ENCODE data around the gene GATD1.

GATD1 gene

DNA sequence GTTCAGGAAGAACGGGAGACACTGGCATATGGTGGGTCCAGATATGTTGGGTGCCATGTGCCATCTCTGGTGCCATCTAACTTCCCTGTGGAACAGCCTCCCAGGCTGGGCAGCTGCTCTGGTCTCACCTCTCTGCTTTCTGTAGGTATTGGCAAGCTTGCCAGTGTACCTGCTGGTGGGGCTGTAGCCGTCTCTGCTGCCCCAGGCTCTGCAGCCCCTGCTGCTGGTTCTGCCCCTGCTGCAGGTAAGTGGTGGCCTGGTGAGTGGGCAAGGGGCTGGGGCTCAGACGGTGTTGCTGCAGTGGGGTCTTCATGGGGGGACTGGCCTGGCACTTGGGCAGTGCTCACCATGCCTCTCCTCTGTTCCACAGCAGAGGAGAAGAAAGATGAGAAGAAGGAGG, 35.1 kb upstream of the GATD1 start:
- TF ChIP-seq, protein P1, sequence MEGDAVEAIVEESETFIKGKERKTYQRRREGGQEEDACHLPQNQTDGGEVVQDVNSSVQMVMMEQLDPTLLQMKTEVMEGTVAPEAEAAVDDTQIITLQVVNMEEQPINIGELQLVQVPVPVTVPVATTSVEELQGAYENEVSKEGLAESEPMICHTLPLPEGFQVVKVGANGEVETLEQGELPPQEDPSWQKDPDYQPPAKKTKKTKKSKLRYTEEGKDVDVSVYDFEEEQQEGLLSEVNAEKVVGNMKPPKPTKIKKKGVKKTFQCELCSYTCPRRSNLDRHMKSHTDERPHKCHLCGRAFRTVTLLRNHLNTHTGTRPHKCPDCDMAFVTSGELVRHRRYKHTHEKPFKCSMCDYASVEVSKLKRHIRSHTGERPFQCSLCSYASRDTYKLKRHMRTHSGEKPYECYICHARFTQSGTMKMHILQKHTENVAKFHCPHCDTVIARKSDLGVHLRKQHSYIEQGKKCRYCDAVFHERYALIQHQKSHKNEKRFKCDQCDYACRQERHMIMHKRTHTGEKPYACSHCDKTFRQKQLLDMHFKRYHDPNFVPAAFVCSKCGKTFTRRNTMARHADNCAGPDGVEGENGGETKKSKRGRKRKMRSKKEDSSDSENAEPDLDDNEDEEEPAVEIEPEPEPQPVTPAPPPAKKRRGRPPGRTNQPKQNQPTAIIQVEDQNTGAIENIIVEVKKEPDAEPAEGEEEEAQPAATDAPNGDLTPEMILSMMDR (IDR thresholded peaks at IDR 0.05; ENCODE audit: low read depth, low read length), result no peak
- no peak overlapping the region for H3K4me3 ChIP-seq (replicated peaks in 1 of 2; ENCODE audit: low read depth in 2 of 2, low read length in 2 of 2)
- DNase-seq (ENCODE audit: low read depth in 2 of 2), result no peak

DNA sequence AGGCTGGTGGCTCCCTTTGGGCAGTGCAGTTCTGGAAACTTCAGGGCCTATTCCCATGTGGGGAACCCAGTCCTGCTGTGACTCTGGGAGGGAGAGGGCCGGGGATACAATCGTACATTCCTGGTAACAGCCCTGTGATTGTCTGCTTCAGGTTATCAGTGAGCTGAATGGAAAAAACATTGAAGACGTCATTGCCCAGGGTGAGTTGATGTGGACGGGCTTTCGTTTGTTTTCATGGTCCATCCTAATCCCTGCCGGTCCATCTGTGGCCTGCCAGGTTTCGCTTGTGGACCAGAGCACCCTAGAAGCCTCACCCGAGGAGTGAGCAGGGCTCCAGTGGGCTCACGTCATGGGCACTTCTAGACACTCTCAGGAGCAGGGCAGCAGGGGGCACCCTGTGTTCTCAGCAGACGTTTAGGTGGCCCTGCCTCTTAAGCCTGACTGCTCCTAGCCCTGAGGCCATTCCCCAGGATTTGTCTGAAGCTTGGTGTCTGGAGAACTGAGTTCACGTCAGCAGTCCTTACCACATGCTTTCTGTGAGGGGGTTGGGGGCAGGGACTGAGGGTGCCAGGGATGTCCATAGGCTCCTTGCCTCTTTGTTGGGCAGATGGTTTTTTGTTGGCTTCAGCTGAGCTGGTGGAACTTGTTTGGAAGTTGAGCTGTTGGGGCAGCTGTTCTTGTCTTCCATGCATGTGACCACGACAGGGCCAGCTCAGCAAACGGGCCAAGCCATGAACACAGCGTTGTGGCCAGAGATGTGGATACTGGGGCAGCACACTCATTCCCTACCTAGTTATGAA, 34.4 kb upstream of the GATD1 start:
- TF ChIP-seq, protein P1 (IDR thresholded peaks at IDR 0.05; ENCODE audit: low read depth, low read length), result no peak
- peak overlapping the region in 1 of 2 donors; percentile 96 for H3K4me3 ChIP-seq (replicated peaks in 1 of 2; ENCODE audit: low read depth in 2 of 2, low read length in 2 of 2)
- peak in 1 of 2 donors; percentile 46 for DNase-seq (ENCODE audit: low read depth in 2 of 2)

DNA sequence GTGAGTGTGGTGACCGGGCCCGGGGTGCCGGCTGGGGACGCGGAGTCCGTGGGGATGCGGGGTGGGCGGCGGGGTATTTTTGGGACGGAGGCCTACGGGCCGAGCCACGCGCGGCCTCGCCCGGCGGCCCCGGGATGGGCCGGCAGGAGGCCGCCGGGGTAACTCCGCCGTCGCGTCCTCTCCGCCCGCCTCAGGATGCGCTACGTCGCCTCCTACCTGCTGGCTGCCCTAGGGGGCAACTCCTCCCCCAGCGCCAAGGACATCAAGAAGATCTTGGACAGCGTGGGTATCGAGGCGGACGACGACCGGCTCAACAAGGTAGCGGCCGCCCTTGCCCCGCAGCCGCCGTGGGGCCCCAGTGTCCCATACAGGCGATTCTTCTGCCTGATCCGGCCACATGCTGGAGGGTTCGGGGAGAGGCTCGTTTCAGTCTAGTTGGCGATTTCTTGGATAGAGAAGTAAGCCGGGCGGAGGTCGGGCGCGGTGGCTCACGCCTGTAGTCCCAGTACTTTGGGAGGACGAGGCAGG, 32.8 kb upstream of the GATD1 start:
- no peak for DNase-seq (ENCODE audit: low read depth in 2 of 2)
- TF ChIP-seq, protein P1 (IDR thresholded peaks at IDR 0.05; ENCODE audit: low read depth, low read length), result no peak
- H3K4me3 ChIP-seq (replicated peaks in 1 of 2; ENCODE audit: low read depth in 2 of 2, low read length in 2 of 2), result peak overlapping the region; percentile 95 to 96

DNA sequence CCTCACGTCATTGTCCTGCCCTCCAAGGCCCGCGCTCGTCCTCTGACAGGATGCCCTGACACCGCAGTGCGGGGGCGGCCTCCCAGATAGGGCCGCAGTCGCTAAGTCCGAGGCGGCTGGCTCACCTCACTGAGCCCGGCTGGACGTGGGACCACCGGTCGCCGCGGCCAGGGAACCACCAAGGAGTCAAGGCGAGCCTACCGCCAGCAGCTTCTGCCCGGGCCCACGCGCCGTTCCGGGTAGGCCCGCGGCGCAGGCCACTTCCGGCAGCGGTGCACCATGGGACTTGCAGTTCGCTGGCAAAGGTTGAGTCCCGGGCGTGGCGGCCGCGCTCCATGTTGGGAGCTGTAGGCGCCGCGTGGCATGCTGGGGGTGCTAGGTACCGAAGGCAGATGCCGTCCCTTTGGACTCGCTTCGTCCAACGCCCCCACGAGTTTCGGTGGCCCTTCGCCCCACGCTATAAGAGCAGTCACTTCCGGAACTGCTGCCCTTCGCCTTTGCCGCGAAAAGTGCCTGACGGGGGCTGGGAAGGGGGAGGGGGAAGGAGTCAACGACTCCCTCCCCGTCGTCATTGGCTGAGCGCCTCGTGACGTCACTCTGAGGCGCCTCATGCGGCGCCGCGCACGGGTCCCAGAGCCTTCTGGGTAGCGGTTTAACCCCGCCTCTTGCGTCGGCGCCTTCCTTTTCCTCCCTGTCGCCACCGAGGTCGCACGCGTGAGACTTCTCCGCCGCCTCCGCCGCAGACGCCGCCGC, 32.2 kb upstream of the GATD1 start, which contains the start of gene RPLP2:
RPLP2 (plus strand) TSS at position 681 of the 753 bp plus-strand sequence. CDS start 268 bp downstream, outside the sequence.
- DNase-seq (ENCODE audit: low read depth in 2 of 2), result peak; percentile 98
- peak within 1 kb of the TSS; percentile 95 to 96 for H3K4me3 ChIP-seq (replicated peaks in 1 of 2; ENCODE audit: low read depth in 2 of 2, low read length in 2 of 2)
- TF ChIP-seq, protein P1 (IDR thresholded peaks at IDR 0.05; ENCODE audit: low read depth, low read length), result no peak

DNA sequence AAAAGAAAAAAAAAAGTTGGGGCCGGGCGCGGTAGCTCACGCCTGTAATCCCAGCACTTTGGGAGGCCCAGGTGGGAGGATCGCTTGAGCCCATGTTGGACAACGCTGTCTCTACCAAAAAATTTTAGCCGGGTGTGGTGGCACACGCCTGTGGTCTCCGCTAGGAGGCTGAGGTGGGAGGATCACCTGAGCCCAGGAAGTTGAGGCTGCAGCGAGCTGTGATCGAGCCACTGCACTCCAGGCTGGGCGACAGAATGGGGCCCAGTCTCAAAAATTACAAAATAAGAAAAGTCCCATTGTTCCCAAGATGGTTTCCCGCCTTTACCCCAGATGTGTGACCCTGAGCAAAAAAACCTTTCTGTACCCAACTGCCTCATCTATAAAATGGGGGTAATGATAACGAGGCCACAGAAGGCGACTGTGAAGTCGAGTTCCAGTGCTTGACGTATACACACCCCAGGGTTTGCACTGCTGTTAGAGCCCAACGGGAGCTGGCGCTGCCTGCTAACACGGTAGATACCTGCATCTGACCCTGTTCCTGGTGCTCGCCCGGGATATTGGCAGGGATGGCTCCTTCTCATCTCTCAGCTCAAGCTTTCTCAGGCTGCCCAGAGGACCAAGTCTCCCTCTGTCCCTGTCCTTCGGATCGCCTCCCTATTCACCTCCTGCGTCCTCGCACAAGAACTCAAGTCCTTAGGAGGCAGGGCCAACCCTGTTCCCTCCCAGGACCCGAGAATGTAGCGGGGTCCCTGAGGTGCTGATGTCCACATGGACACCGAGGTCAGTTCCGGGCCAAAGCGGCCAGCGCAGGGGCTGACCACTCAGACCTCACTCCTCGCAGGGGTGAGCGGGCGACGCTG, 31.4 kb upstream of the GATD1 start:
- H3K4me3 ChIP-seq (replicated peaks in 1 of 2; ENCODE audit: low read depth in 2 of 2, low read length in 2 of 2), result peak overlapping the region; percentile 95 to 96
- no peak for DNase-seq (ENCODE audit: low read depth in 2 of 2)
- TF ChIP-seq, protein P1 (IDR thresholded peaks at IDR 0.05; ENCODE audit: low read depth, low read length), result no peak

DNA sequence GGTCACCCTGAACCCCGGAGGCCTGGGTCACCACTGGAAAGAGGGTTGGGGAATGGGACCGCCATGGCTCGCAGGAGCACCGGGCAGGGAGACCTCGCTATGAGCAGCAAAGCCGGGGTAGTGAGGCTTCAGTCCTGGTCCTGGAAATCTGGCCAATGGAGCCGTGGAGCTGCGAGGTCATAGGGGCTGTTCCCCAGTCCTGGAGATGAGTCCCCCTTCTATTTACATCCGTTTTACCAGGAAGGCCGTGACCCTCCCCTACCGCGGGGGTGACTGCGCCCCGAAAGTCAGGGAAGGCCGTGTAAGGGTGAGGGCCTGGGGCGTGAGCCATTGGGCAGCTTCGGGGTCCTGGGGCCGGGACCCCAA, 27.3 kb upstream of the GATD1 start:
- peak overlapping the region; percentile 56 to 57 for H3K4me3 ChIP-seq (replicated peaks in 1 of 2; ENCODE audit: low read depth in 2 of 2, low read length in 2 of 2)
- TF ChIP-seq, protein P1 (IDR thresholded peaks at IDR 0.05; ENCODE audit: low read depth, low read length), result no peak
- DNase-seq (ENCODE audit: low read depth in 2 of 2), result no peak
